Hepatocyte (in vitro differentiated cells): ENCODE results near the gene ILF3. TPM values are rescaled to one million over a fixed set of nuclear protein-coding genes. Genes with fewer than 3 reads are reported as not detected.
"Not testable (repeated sequence)": the region's sequence is repeated elsewhere in the genome, so short reads cannot be mapped to it uniquely, and the experiment has no call there.

Experiments used
- DNase-seq: peaks from one replicate; pipeline ENCODE4 v3.0.0-alpha.2; 2016; ENCODE audit warnings: low spot score
- H2AFZ ChIP-seq: fragments of 200-600 bp; sonication (generic); 2 replicates; pipeline ENCODE4 v1.6.0; 2016; ENCODE audit warnings: antibody characterized with exemption, mild to moderate bottlenecking
- H3K27ac ChIP-seq: fragments of 200-600 bp; sonication (generic); 2 replicates; pipeline ENCODE4 v1.5.1; 2016; ENCODE audit warnings: mild to moderate bottlenecking
- H3K27me3 ChIP-seq: fragments of 200-600 bp; sonication (generic); 2 replicates; pipeline ENCODE4 v1.6.1; 2016
- H3K36me3 ChIP-seq: fragments of 200-600 bp; sonication (generic); replicated peaks from 2 replicates; pipeline ENCODE4 v1.5.1; 2016; ENCODE audit warnings: low read depth; ENCODE audit not compliant: insufficient read depth
- H3K4me1 ChIP-seq: fragments of 200-600 bp; sonication (generic); 2 replicates; pipeline ENCODE4 v1.5.1; 2016; ENCODE audit warnings: mild to moderate bottlenecking, moderate library complexity; ENCODE audit not compliant: insufficient read depth
- H3K4me2 ChIP-seq: fragments of 200-600 bp; sonication (generic); 2 replicates; pipeline ENCODE4 v1.6.0; 2016
- H3K4me3 ChIP-seq: fragments of 200-600 bp; sonication (generic); 2 replicates; pipeline ENCODE4 v1.5.1; 2016; ENCODE audit warnings: mild to moderate bottlenecking
- H3K79me2 ChIP-seq: fragments of 200-600 bp; sonication (generic); 2 replicates; pipeline ENCODE4 v1.6.0; 2017; ENCODE audit warnings: mild to moderate bottlenecking
- H3K9me2 ChIP-seq: fragments of 200-600 bp; sonication (generic); replicated peaks from 2 replicates; pipeline ENCODE4 v1.6.0; 2017; ENCODE audit warnings: mild to moderate bottlenecking; ENCODE audit not compliant: insufficient read depth
- H3K9me3 ChIP-seq: fragments of 200-600 bp; sonication (generic); 2 replicates; pipeline ENCODE4 v1.5.1; 2016; ENCODE audit warnings: low read depth, mild to moderate bottlenecking
- H4K20me1 ChIP-seq: fragments of 200-600 bp; sonication (generic); 2 replicates; pipeline ENCODE4 v1.6.0; 2016; ENCODE audit warnings: mild to moderate bottlenecking; ENCODE audit not compliant: insufficient read depth, poor library complexity, severe bottlenecking
- EZH2 ChIP-seq: fragments of 200-600 bp; sonication (generic); IDR thresholded peaks from 2 replicates; pipeline ENCODE4 v1.6.1; 2016; ENCODE audit warnings: antibody characterized with exemption, mild to moderate bottlenecking, borderline replicate concordance
- EZH2phosphoT487 ChIP-seq: fragments of 200-600 bp; sonication (generic); IDR thresholded peaks from one replicate; pipeline ENCODE4 v1.6.1; 2018; ENCODE audit warnings: antibody characterized with exemption, mild to moderate bottlenecking, low read depth, moderate library complexity; ENCODE audit not compliant: unreplicated experiment, severe bottlenecking
- WGBS: methylation state at CpG from one replicate; pipeline ENCODE4 v1.1.6; 2016; ENCODE audit warnings: low lambda C conversion rate; ENCODE audit errors: missing lambda C conversion rate; 5-methylcytosine and 5-hydroxymethylcytosine counted together
- polyA plus RNA-seq: library from polyadenylated mRNA; unstranded; fragments of >200 nt; fragmentation: Nextera tagmentation; extraction: Ambion mirVana; gene quantifications from 2 replicates; pipeline ENCODE4 v1.2.1, GENCODE V29; 2016
- total RNA-seq: library from RNA; depleted of rRNA; stranded (reverse); fragments of >200 nt; gene quantifications from 2 replicates; pipeline ENCODE4 v1.2.3, GENCODE V29; 2014
- TF ChIP-seq, protein P1 (sequence below): fragments of 200-600 bp; sonication (generic); IDR thresholded peaks from 2 replicates; pipeline ENCODE4 v1.5.1; 2016; ENCODE audit warnings: antibody characterized with exemption, mild to moderate bottlenecking; ENCODE audit not compliant: poor library complexity

The ILF3 gene
- total and polyA plus RNA-seq, 2 experiments from 2014 or later, result 120 to 149 TPM

DNA sequence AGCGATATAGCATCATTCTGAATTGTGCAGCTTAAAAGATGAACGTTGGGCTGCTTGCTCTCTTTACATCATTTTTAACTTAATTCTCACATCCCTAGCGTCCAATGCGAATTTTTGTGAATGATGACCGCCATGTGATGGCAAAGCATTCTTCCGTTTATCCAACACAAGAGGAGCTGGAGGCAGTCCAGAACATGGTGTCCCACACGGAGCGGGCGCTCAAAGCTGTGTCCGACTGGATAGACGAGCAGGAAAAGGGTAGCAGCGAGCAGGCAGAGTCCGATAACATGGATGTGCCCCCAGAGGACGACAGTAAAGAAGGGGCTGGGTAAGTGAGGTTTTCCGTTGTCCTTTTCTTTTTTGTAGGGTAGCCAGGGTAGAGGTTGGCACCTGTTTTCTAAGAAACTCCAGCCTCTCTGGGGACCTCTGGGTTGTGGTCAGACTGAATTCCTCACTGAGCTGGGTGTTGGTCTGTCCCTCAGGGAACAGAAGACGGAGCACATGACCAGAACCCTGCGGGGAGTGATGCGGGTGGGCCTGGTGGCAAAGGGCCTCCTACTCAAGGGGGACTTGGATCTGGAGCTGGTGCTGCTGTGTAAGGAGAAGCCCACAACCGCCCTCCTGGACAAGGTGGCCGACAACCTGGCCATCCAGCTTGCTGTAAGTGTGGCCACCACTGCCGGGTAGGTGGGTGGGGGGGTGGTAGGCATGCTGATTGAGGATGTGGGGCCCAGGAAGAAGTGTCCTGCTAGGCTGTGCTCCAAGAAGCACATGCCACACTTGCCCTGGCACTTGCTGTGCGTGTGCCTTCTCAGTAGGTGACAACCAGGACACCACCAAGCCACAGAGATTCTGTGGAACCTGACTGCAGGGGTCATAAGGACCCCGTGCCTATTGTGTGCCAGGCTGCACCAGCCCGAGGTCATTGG is 17.0 kb downstream of the ILF3 start:
- whole genome bisulfite sequencing, result 95% methylated on average over 24 of the region's 24 CpGs
- TF ChIP-seq EZH2 (no peak), EZH2phosphoT487 (no peak)
- TF ChIP-seq, protein P1, sequence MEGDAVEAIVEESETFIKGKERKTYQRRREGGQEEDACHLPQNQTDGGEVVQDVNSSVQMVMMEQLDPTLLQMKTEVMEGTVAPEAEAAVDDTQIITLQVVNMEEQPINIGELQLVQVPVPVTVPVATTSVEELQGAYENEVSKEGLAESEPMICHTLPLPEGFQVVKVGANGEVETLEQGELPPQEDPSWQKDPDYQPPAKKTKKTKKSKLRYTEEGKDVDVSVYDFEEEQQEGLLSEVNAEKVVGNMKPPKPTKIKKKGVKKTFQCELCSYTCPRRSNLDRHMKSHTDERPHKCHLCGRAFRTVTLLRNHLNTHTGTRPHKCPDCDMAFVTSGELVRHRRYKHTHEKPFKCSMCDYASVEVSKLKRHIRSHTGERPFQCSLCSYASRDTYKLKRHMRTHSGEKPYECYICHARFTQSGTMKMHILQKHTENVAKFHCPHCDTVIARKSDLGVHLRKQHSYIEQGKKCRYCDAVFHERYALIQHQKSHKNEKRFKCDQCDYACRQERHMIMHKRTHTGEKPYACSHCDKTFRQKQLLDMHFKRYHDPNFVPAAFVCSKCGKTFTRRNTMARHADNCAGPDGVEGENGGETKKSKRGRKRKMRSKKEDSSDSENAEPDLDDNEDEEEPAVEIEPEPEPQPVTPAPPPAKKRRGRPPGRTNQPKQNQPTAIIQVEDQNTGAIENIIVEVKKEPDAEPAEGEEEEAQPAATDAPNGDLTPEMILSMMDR, result no peak
- no peaks in the 10 kb centered on the region for H3K4me1 ChIP-seq
- H3K4me2 ChIP-seq, result no peak overlapping the region
- H3K4me3 ChIP-seq, result no peak overlapping the region
- H3K36me3 ChIP-seq, result peaks cover 5% of the 10 kb centered on the region
- H4K20me1 ChIP-seq, result peaks cover 95% of the 10 kb centered on the region
- H3K27ac ChIP-seq, result no peak overlapping the region
- no peak for DNase-seq
- no peak overlapping the region for H2AFZ ChIP-seq
- no peaks in the 10 kb centered on the region for H3K9me3 ChIP-seq
- H3K9me2 ChIP-seq, result no peaks in the 10 kb centered on the region
- no peaks in the 10 kb centered on the region for H3K27me3 ChIP-seq
- H3K79me2 ChIP-seq, result peaks cover 97% of the 10 kb centered on the region

DNA sequence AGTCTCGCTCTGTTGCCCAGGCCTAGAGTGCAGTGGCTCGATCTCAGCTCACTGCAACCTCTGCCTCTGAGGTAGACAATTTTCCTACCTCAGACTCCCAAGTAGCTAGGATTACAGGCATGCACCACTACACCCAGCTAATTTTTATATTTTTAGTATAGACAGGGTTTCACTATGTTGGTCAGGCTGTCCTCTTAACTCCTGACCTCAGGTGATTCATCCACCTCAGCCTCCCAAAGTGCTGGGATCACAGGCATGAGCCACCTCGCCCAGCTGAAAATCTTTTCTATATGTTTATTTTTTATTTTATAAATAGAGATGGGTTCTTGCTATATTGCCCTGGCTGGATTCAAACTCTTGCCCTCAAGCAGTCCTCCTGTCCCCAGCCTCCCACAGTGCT is 17.8 kb downstream of the ILF3 start:
- H3K9me2 ChIP-seq, H2AFZ ChIP-seq, DNase-seq, H3K4me3 ChIP-seq, H3K9me3 ChIP-seq, H3K4me1 ChIP-seq, H3K27ac ChIP-seq, H3K36me3 ChIP-seq, H3K4me2 ChIP-seq, H3K27me3 ChIP-seq: not testable (repeated sequence)
- H3K79me2 ChIP-seq, result peaks cover 92% of the 10 kb centered on the region
- WGBS, result 98% methylated on average over 3 of the region's 3 CpGs
- peaks cover 94% of the 10 kb centered on the region for H4K20me1 ChIP-seq

DNA sequence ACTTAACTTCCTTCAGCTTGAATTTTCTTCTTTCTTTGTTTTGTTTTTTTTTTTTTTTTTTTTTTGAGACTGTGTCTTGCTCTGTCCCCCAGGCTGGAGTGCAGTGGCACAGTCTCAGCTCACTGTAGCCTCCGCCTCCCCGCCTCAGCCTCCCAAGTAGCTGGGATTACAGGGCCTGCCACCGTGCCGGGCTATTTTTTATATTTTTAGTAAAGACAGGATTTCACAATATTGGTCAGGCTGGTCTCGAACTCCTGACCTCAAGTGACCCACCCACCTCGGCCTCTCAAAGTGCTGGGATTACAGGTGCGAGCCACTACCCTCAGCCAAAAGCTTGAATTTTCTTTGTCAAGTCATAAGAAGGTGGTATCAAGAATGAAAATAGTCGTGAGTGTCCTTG is 21.1 kb downstream of the ILF3 start:
- H3K4me1 ChIP-seq, DNase-seq, H3K9me3 ChIP-seq, H3K9me2 ChIP-seq, H3K36me3 ChIP-seq, H2AFZ ChIP-seq, H3K27me3 ChIP-seq, H3K27ac ChIP-seq, H3K4me2 ChIP-seq, H3K4me3 ChIP-seq: not testable (repeated sequence)
- Histone ChIP-seq H4K20me1 (peaks cover 87% of the 10 kb centered on the region), H3K79me2 (peaks cover 90% of the 10 kb centered on the region)
- 95% methylated on average over 8 of the region's 8 CpGs for WGBS

GRCh38 chr19:10677751-10678150 is 23.6 kb downstream of the ILF3 start:
- Histone ChIP-seq H3K9me3 (no peaks in the 10 kb centered on the region), H3K36me3 (peaks cover 5% of the 10 kb centered on the region), H3K27ac (no peak overlapping the region), H4K20me1 (peaks cover 72% of the 10 kb centered on the region), H3K4me1 (no peaks in the 10 kb centered on the region), H3K4me3 (no peak overlapping the region), H2AFZ (no peak overlapping the region), H3K9me2 (no peaks in the 10 kb centered on the region), H3K79me2 (peaks cover 75% of the 10 kb centered on the region), H3K27me3 (no peaks in the 10 kb centered on the region), H3K4me2 (no peak overlapping the region)
- 97% methylated on average over 13 of the region's 13 CpGs for WGBS
- TF ChIP-seq EZH2, result no peak
- TF ChIP-seq, protein P1, result no peak
- TF ChIP-seq EZH2phosphoT487, result no peak
- no peak for DNase-seq
